ENCODE results near the gene SPATA6L.

DNA sequence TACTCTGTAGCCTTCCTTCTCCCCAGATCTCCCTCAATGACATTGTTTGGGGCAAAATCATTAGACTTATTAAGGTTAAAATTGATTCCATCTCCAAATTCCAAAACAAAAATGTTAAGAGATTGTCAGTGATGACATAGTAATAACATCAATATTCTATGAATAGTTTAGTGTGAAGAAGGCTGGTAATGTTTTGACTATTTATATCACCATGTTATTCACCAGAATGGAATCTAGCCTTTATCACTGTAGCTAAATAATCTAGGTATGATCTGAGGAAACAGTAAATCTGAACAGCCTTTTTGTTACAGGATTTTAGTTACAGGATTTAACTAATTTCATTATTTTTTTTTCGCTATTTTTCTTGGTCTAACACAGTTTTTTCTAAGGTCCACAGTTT lies 5.1 kb downstream of the SPATA6L start:
- TF ChIP-seq, protein P1, sequence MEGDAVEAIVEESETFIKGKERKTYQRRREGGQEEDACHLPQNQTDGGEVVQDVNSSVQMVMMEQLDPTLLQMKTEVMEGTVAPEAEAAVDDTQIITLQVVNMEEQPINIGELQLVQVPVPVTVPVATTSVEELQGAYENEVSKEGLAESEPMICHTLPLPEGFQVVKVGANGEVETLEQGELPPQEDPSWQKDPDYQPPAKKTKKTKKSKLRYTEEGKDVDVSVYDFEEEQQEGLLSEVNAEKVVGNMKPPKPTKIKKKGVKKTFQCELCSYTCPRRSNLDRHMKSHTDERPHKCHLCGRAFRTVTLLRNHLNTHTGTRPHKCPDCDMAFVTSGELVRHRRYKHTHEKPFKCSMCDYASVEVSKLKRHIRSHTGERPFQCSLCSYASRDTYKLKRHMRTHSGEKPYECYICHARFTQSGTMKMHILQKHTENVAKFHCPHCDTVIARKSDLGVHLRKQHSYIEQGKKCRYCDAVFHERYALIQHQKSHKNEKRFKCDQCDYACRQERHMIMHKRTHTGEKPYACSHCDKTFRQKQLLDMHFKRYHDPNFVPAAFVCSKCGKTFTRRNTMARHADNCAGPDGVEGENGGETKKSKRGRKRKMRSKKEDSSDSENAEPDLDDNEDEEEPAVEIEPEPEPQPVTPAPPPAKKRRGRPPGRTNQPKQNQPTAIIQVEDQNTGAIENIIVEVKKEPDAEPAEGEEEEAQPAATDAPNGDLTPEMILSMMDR (IDR thresholded peaks at IDR 0.05), result no peak
- TF ChIP-seq POLR2A (IDR thresholded peaks at IDR 0.05), result no peak

Measured in esophagus squamous epithelium (tissue), 4 donors.